Endothelial cell of umbilical vein (primary cell): ENCODE data around the gene GTF2H1.
A peak's percentile ranks its signal among the peaks of the same experiment; 100 is the strongest.

Experiments used
- EZH2 ChIP-seq: IDR thresholded peaks from 2 replicates; pipeline ENCODE4 v1.6.1; 2012; ENCODE audit warnings: borderline replicate concordance, low read depth, mild to moderate bottlenecking, moderate library complexity, low read length, inconsistent platforms; ENCODE audit not compliant: severe bottlenecking
- FOS ChIP-seq: IDR thresholded peaks from 2 replicates; pipeline ENCODE4 v1.6.1; 2011; ENCODE audit warnings: mild to moderate bottlenecking, low read length, moderate library complexity, borderline replicate concordance; ENCODE audit not compliant: insufficient read depth
- GATA2 ChIP-seq: IDR thresholded peaks from 2 replicates; pipeline ENCODE4 v1.7.0; 2011; ENCODE audit warnings: low read depth, mild to moderate bottlenecking, moderate library complexity, mixed read lengths, low read length; ENCODE audit not compliant: insufficient read length, insufficient read depth
- JUN ChIP-seq: IDR thresholded peaks from 2 replicates; pipeline ENCODE4 v1.6.1; 2011; ENCODE audit warnings: borderline replicate concordance, low read depth; ENCODE audit not compliant: insufficient read length, insufficient read depth
- MYC ChIP-seq: IDR thresholded peaks from one replicate; pipeline ENCODE4 v1.6.1; 2011; ENCODE audit warnings: mild to moderate bottlenecking, low read depth, low read length
- POLR2A ChIP-seq: IDR thresholded peaks from 2 replicates; pipeline ENCODE4 v1.6.1; 2012; ENCODE audit warnings: low read depth, mild to moderate bottlenecking, control low read depth, low read length
- POLR2AphosphoS5 ChIP-seq: IDR thresholded peaks from 2 replicates; pipeline ENCODE4 v1.6.1; 2012; ENCODE audit warnings: low read depth, mild to moderate bottlenecking, control low read depth, low read length, moderate library complexity; ENCODE audit not compliant: insufficient read depth
- TF ChIP-seq, protein P1 (sequence below): IDR thresholded peaks from 2 replicates; pipeline ENCODE4 v1.6.1; 2011; ENCODE audit not compliant: insufficient read depth, insufficient read length
- TF ChIP-seq, protein P2 (sequence below), 2 donors: IDR thresholded peaks; 1 replicate in 1 of 2; 2 replicates in 1 of 2; pipeline ENCODE4 v1.5.1; 2011; ENCODE audit warnings: low read length in 2 of 2, mild to moderate bottlenecking in 2 of 2, moderate library complexity in 2 of 2, control low read depth in 1 of 2, inconsistent platforms in 1 of 2, low read depth in 1 of 2; ENCODE audit not compliant: insufficient read depth in 1 of 2; ENCODE audit errors: extremely low read depth in 1 of 2

GRCh38 chr11:18395735-18396504 is 73.6 kb downstream of the GTF2H1 start:
- TF ChIP-seq, protein P1, sequence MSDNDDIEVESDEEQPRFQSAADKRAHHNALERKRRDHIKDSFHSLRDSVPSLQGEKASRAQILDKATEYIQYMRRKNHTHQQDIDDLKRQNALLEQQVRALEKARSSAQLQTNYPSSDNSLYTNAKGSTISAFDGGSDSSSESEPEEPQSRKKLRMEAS: no peak
- TF ChIP-seq, protein P2, sequence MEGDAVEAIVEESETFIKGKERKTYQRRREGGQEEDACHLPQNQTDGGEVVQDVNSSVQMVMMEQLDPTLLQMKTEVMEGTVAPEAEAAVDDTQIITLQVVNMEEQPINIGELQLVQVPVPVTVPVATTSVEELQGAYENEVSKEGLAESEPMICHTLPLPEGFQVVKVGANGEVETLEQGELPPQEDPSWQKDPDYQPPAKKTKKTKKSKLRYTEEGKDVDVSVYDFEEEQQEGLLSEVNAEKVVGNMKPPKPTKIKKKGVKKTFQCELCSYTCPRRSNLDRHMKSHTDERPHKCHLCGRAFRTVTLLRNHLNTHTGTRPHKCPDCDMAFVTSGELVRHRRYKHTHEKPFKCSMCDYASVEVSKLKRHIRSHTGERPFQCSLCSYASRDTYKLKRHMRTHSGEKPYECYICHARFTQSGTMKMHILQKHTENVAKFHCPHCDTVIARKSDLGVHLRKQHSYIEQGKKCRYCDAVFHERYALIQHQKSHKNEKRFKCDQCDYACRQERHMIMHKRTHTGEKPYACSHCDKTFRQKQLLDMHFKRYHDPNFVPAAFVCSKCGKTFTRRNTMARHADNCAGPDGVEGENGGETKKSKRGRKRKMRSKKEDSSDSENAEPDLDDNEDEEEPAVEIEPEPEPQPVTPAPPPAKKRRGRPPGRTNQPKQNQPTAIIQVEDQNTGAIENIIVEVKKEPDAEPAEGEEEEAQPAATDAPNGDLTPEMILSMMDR (IDR thresholded peaks at IDR 0.05; ENCODE audit: extremely low read depth in 1 of 2, insufficient read depth in 1 of 2, low read depth in 1 of 2, low read length in 2 of 2): no peak
- no peak for TF ChIP-seq MYC
- TF ChIP-seq POLR2AphosphoS5: peak; percentile 93
- TF ChIP-seq POLR2A: peak; percentile 83
- no peak for TF ChIP-seq EZH2
- TF ChIP-seq JUN: no peak
- no peak for TF ChIP-seq FOS
- TF ChIP-seq GATA2: no peak
